Cerebellar cortex (tissue), 1 donor: Measurements from ENCODE around the gene CYGB.

ENCODE experiments used
- DNase-seq: peaks from one replicate; pipeline ENCODE4 v3.0.0-alpha.2; 2015; ENCODE audit warnings: low spot score

Gene CYGB

GRCh38 chr17:76537578-76538280, at the start of gene CYGB:
CYGB (minus strand) TSS chr17:76537709; CDS start chr17:76537542, 167 bp downstream.
- no peak for DNase-seq

GRCh38 chr17:76586741-76587487, 49.4 kb upstream of the CYGB start:
- DNase-seq: no peak

GRCh38 chr17:76585649-76586593, 48.4 kb upstream of the CYGB start, which contains the start of gene ST6GALNAC2:
ST6GALNAC2 (minus strand) TSS chr17:76585860; CDS start chr17:76585808, 52 bp downstream.
- DNase-seq: no peak

- no peak for DNase-seq
Observed at GRCh38 chr17:76585033-76585648, 47.6 kb upstream of the CYGB start.

- no peak for DNase-seq
Observed at GRCh38 chr17:76584427-76585032, 47.0 kb upstream of the CYGB start.

GRCh38 chr17:76582660-76583059, 45.2 kb upstream of the CYGB start:
- no peak for DNase-seq

GRCh38 chr17:76581515-76581914, 44.0 kb upstream of the CYGB start:
- DNase-seq: no peak

- DNase-seq: no peak
Observed at GRCh38 chr17:76579281-76579680, 41.8 kb upstream of the CYGB start.

- DNase-seq: no peak
Observed at GRCh38 chr17:76578376-76578775, 40.9 kb upstream of the CYGB start.

GRCh38 chr17:76577876-76578275, 40.4 kb upstream of the CYGB start:
- no peak for DNase-seq

GRCh38 chr17:76576189-76576588, 38.7 kb upstream of the CYGB start:
- DNase-seq: no peak

GRCh38 chr17:76575570-76575969, 38.1 kb upstream of the CYGB start:
- no peak for DNase-seq

- DNase-seq: no peak
Observed at GRCh38 chr17:76574166-76574565, 36.7 kb upstream of the CYGB start.

GRCh38 chr17:76573096-76573495, 35.6 kb upstream of the CYGB start:
- DNase-seq: no peak

- no peak for DNase-seq
Observed at GRCh38 chr17:76572201-76572910, 34.8 kb upstream of the CYGB start.

- no peak for DNase-seq
Observed at GRCh38 chr17:76570877-76571471, 33.5 kb upstream of the CYGB start.

GRCh38 chr17:76570457-76570856, 32.9 kb upstream of the CYGB start:
- DNase-seq: no peak

- DNase-seq: no peak
Observed at GRCh38 chr17:76569607-76570279, 32.2 kb upstream of the CYGB start.

- no peak for DNase-seq
Observed at GRCh38 chr17:76568811-76569221, 31.3 kb upstream of the CYGB start.
